Measurements from ENCODE around the gene SPAG16.
"Not testable (repeated sequence)": the region's sequence is repeated elsewhere in the genome, so short reads cannot be mapped to it uniquely, and the experiment has no call there.

The SPAG16 gene

GRCh38 chr2:213562539-213563180, 278.4 kb downstream of the SPAG16 start:
- DNase-seq, result no peak

GRCh38 chr2:213566846-213567245, 282.6 kb downstream of the SPAG16 start:
- no peak for DNase-seq

GRCh38 chr2:213609570-213610170, 325.4 kb downstream of the SPAG16 start:
- no peak for DNase-seq

- no peak for DNase-seq
Measured at GRCh38 chr2:213627054-213627710, 342.9 kb downstream of the SPAG16 start.

- DNase-seq, result no peak
Measured at GRCh38 chr2:213627835-213628460, 343.7 kb downstream of the SPAG16 start.

GRCh38 chr2:213640738-213641425, 356.6 kb downstream of the SPAG16 start:
- no peak for DNase-seq

- no peak for DNase-seq
Measured at GRCh38 chr2:213644926-213645325, 360.7 kb downstream of the SPAG16 start.

- DNase-seq, result no peak
Measured at GRCh38 chr2:213649176-213649575, 364.9 kb downstream of the SPAG16 start.

GRCh38 chr2:213664817-213665216, 380.6 kb downstream of the SPAG16 start:
- no peak for DNase-seq

- no peak for DNase-seq
Measured at GRCh38 chr2:213669657-213670056, 385.4 kb downstream of the SPAG16 start.

GRCh38 chr2:213678437-213679218, 394.4 kb downstream of the SPAG16 start:
- no peak for DNase-seq

- no peak for DNase-seq
Measured at GRCh38 chr2:213679894-213680293, 395.6 kb downstream of the SPAG16 start.

- no peak for DNase-seq
Measured at GRCh38 chr2:213682276-213682675, 398.0 kb downstream of the SPAG16 start.

GRCh38 chr2:213688133-213688532, 403.9 kb downstream of the SPAG16 start:
- DNase-seq, result no peak

- not testable (repeated sequence) for DNase-seq
Measured at GRCh38 chr2:213688825-213689224, 404.6 kb downstream of the SPAG16 start.

GRCh38 chr2:213689585-213689984, 405.3 kb downstream of the SPAG16 start:
- DNase-seq, result no peak

GRCh38 chr2:213691351-213691750, 407.1 kb downstream of the SPAG16 start:
- DNase-seq, result no peak

GRCh38 chr2:213696442-213696841, 412.2 kb downstream of the SPAG16 start:
- no peak for DNase-seq

GRCh38 chr2:213701365-213701764, 417.1 kb downstream of the SPAG16 start:
- not testable (repeated sequence) for DNase-seq

- no peak for DNase-seq
Measured at GRCh38 chr2:213703406-213704098, 419.3 kb downstream of the SPAG16 start.

GRCh38 chr2:213710164-213710563, 425.9 kb downstream of the SPAG16 start:
- no peak for DNase-seq

GRCh38 chr2:213718411-213718810, 434.1 kb downstream of the SPAG16 start:
- DNase-seq, result not testable (repeated sequence)

Measured in activated T-cell treated with anti-CD3 and anti-CD28 coated beads, Interleukin-2, amount 50 U/mL, for 1 hour (primary cell).